HG03378 (cell line): ENCODE results near the gene NGF.

Experiments
- ATAC-seq: cut with Tn5 transposase; IDR thresholded peaks from one replicate; pipeline ENCODE4 v1.9.1; 2021; ENCODE audit warnings: mild to moderate bottlenecking, moderate library complexity; ENCODE audit not compliant: unreplicated experiment

NGF gene

GRCh38 chr1:115240297-115240696 is 97.8 kb downstream of the NGF start:
- ATAC-seq: no peak

- ATAC-seq: no peak
Measured at GRCh38 chr1:115239426-115239825, 98.6 kb downstream of the NGF start.

GRCh38 chr1:115239148-115239422 is 99.0 kb downstream of the NGF start:
- no peak for ATAC-seq

- no peak for ATAC-seq
Measured at GRCh38 chr1:115238336-115239147, 99.5 kb downstream of the NGF start.

- ATAC-seq: no peak
Measured at GRCh38 chr1:115237507-115237906, 100.5 kb downstream of the NGF start.

GRCh38 chr1:115237023-115237422 is 101.0 kb downstream of the NGF start:
- no peak for ATAC-seq
